ENCODE results near the gene OR5B21. TPM values are rescaled to one million over a fixed set of nuclear protein-coding genes. Genes with fewer than 3 reads are reported as not detected.

Gene OR5B21
- total RNA-seq (2022; extraction: Qiagen RNA extraction): not detected in 5 replicates

DNA sequence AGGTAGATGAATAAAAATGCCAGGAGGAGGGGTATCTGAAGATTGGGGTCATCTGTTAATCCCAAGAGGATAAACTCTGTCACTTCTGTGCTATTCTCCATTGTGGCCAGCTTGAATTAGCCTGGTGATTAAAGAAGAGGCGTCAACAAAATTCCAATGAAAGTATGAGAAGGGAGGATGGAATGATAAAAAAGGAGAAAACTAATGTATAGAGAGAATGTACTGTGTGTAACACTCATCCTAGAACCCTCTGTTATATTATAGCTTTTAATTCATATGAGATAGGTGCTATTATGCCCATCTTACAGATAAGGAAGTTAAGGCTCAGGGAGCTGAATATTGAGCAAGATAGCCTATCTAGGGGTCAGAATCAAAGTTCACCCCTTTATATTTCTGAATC lies at the start of gene OR5B21:
Gene OR5B21, minus strand, starts transcription at position 101 of the 400 bp plus-strand sequence. Its CDS starts 0 bp downstream, at position 101.

Other genes with a start within 250 kb of the OR5B21 start
- gene OR10W1, start 239.8 kb downstream of the OR5B21 start, total RNA-seq (2022; extraction: Qiagen RNA extraction): not detected in 5 replicates
- gene OR5B17, start 149.0 kb downstream of the OR5B21 start, total RNA-seq (2022; extraction: Qiagen RNA extraction): not detected in 5 replicates
- not detected in 5 replicates for gene OR5B3, start 101.2 kb downstream of the OR5B21 start, total RNA-seq (2022; extraction: Qiagen RNA extraction)
- gene OR5B2, start 80.0 kb downstream of the OR5B21 start, total RNA-seq (2022; extraction: Qiagen RNA extraction): not detected in 5 replicates
- gene OR5B12, start 65.9 kb downstream of the OR5B21 start, total RNA-seq (2022; extraction: Qiagen RNA extraction): not detected in 5 replicates
- 2.1 to 2.7 TPM (median 2.3 TPM) in 5 replicates for gene LPXN, start 67.8 kb upstream of the OR5B21 start, total RNA-seq (2022; extraction: Qiagen RNA extraction)
- 33.5 to 45.5 TPM (median 40.3 TPM) in 5 replicates for gene ZFP91, start 71.0 kb upstream of the OR5B21 start, total RNA-seq (2022; extraction: Qiagen RNA extraction)
- gene CNTF, start 114.6 kb upstream of the OR5B21 start, total RNA-seq (2022; extraction: Qiagen RNA extraction): 1.0 to 1.5 TPM (median 1.2 TPM) in 5 replicates
- not detected in 5 replicates for gene GLYAT, start 223.8 kb upstream of the OR5B21 start, total RNA-seq (2022; extraction: Qiagen RNA extraction)